ENCODE data around the gene PTPRT. TPM values are rescaled to one million over a fixed set of nuclear protein-coding genes. Genes with fewer than 3 reads are reported as not detected.

PTPRT gene
- total and polyA plus RNA-seq, 10 of the 15 experiments (the other 5 are each of a cell fraction or from before 2014, with no cell fraction given), result not detected

GRCh38 chr20:42986143-42986773, 203.4 kb downstream of the PTPRT start:
- RAD21 ChIA-PET (ENCODE audit: unreplicated experiment), result no interaction called here
- in situ Hi-C loops (cut with MboI), result no loop called here

GRCh38 chr20:42985628-42986027, 204.1 kb downstream of the PTPRT start:
- BruUV-seq (replicated peaks), result no TSS peak
- H3K4me2 ChIP-seq (ENCODE audit: control insufficient read depth, insufficient read depth), result no peak overlapping the region
- no peak overlapping the region for H3K27ac ChIP-seq (ENCODE audit: control insufficient read depth, insufficient read depth)
- FAIRE-seq (no peak), DNase-seq (ENCODE audit: low read depth, low spot score) (no peak), ATAC-seq (no peak)
- TF ChIP-seq RCOR1 (conservative IDR thresholded peaks at IDR 0.05; ENCODE audit: low read depth, low read length) (no peak), ZBTB40 (IDR thresholded peaks at IDR 0.05; ENCODE audit: borderline replicate concordance) (no peak), BACH1 (IDR thresholded peaks at IDR 0.05; ENCODE audit: borderline replicate concordance) (no peak), ZNF207 (IDR thresholded peaks at IDR 0.05; ENCODE audit: borderline replicate concordance) (no peak), CTCF (IDR thresholded peaks at IDR 0.05 in 2 of 3, conservative IDR thresholded peaks at IDR 0.05 in 1 of 3; ENCODE audit: control insufficient read depth in 2 of 3, extremely low read depth in 1 of 3, insufficient read depth in 1 of 3, low read depth in 3 of 3, low read length in 3 of 3) (0 out of 6 replicates have a peak, but pooled peaks of 1 of the 3 experiments have one; percentile 6), SMARCA5 (IDR thresholded peaks at IDR 0.05) (no peak)
- no peak overlapping the region for H2AFZ ChIP-seq (ENCODE audit: control insufficient read depth, low read depth, low read length)
- no peak overlapping the region for H3K4me3 ChIP-seq
- CTCF ChIA-PET, result no interaction called here
- in situ Hi-C loops (cut with MboI) (no loop called here), intact Hi-C loops (cut with micrococcal nuclease; ENCODE audit: unreplicated experiment) (no loop called here)
- POLR2A ChIA-PET, result no interaction called here
- SMC1A ChIA-PET (ENCODE audit: uncharacterized antibody, unreplicated experiment), result no interaction called here
- H4K20me1 ChIP-seq (ENCODE audit: control insufficient read depth, insufficient read depth), result no peaks in the 10 kb centered on the region
- H3K79me2 ChIP-seq (ENCODE audit: control insufficient read depth, insufficient read depth, low read length), result no peaks in the 10 kb centered on the region
- H3K4me1 ChIP-seq (ENCODE audit: control insufficient read depth, insufficient read depth, low read length), result no peaks in the 10 kb centered on the region
- 13% methylated on average over 4 of the region's 4 CpGs for WGBS (ENCODE audit: insufficient coverage, insufficient replicate concordance, low lambda C conversion rate, missing lambda C conversion rate)
- no peak overlapping the region for H3K9ac ChIP-seq (ENCODE audit: control insufficient read depth, insufficient read depth, low read length)
- no peaks in the 10 kb centered on the region for H3K9me3 ChIP-seq (replicated peaks; ENCODE audit: control insufficient read depth, insufficient read depth, low read length)
- no peaks in the 10 kb centered on the region for H3K27me3 ChIP-seq (replicated peaks in 1 of 2; ENCODE audit: control insufficient read depth in 2 of 2, insufficient read depth in 2 of 2, low read length in 1 of 2)
- RAD21 ChIA-PET (ENCODE audit: unreplicated experiment), result no interaction called here
- H3K36me3 ChIP-seq (ENCODE audit: control insufficient read depth in 2 of 2, insufficient read depth in 2 of 2, low read length in 1 of 2), result no peaks in the 10 kb centered on the region

More at GRCh38 chr20:42986143-42986773, 203.4 kb downstream of the PTPRT start:
- no peaks in the 10 kb centered on the region for H4K20me1 ChIP-seq (ENCODE audit: control insufficient read depth, insufficient read depth)
- SMC1A ChIA-PET (ENCODE audit: uncharacterized antibody, unreplicated experiment), result no interaction called here
- no peaks in the 10 kb centered on the region for H3K36me3 ChIP-seq (ENCODE audit: control insufficient read depth in 2 of 2, insufficient read depth in 2 of 2, low read length in 1 of 2)
- no peaks in the 10 kb centered on the region for H3K27me3 ChIP-seq (replicated peaks in 1 of 2; ENCODE audit: control insufficient read depth in 2 of 2, insufficient read depth in 2 of 2, low read length in 1 of 2)
- FAIRE-seq (no peak), ATAC-seq (no peak), DNase-seq (ENCODE audit: low read depth, low spot score) (no peak)
- BruUV-seq (replicated peaks), result no TSS peak
- TF ChIP-seq NR2C1 (IDR thresholded peaks at IDR 0.05) (no peak), TCF7 (IDR thresholded peaks at IDR 0.05; ENCODE audit: borderline replicate concordance) (no peak), ZZZ3 (IDR thresholded peaks at IDR 0.05; ENCODE audit: control insufficient read depth, insufficient read length, low read depth) (no peak)
- H2AFZ ChIP-seq (ENCODE audit: control insufficient read depth, low read depth, low read length), result no peak overlapping the region
- no peaks in the 10 kb centered on the region for H3K79me2 ChIP-seq (ENCODE audit: control insufficient read depth, insufficient read depth, low read length)
- no peaks in the 10 kb centered on the region for H3K9me3 ChIP-seq (replicated peaks; ENCODE audit: control insufficient read depth, insufficient read depth, low read length)
- H3K27ac ChIP-seq (ENCODE audit: control insufficient read depth, insufficient read depth), result no peak overlapping the region
- no peak overlapping the region for H3K9ac ChIP-seq (ENCODE audit: control insufficient read depth, insufficient read depth, low read length)
- CTCF ChIA-PET, result no interaction called here
- 31% methylated on average over 9 of the region's 9 CpGs for WGBS (ENCODE audit: insufficient coverage, insufficient replicate concordance, low lambda C conversion rate, missing lambda C conversion rate)
- POLR2A ChIA-PET, result no interaction called here
- H3K4me3 ChIP-seq, result no peak overlapping the region
- no peak overlapping the region for H3K4me2 ChIP-seq (ENCODE audit: control insufficient read depth, insufficient read depth)
- no peaks in the 10 kb centered on the region for H3K4me1 ChIP-seq (ENCODE audit: control insufficient read depth, insufficient read depth, low read length)
- intact Hi-C loops (cut with micrococcal nuclease; ENCODE audit: unreplicated experiment), result no loop called here
